ENCODE results near the gene FBXO42.
A peak's percentile ranks its signal among the peaks of the same experiment; 100 is the strongest.

The FBXO42 gene

GRCh38 chr1:16351994-16352841, at the start of gene FBXO42:
Gene FBXO42 (minus strand): TSS chr1:16352480. CDS start chr1:16315418, 37,062 bp downstream.
- peak; percentile 88 for DNase-seq

DNA sequence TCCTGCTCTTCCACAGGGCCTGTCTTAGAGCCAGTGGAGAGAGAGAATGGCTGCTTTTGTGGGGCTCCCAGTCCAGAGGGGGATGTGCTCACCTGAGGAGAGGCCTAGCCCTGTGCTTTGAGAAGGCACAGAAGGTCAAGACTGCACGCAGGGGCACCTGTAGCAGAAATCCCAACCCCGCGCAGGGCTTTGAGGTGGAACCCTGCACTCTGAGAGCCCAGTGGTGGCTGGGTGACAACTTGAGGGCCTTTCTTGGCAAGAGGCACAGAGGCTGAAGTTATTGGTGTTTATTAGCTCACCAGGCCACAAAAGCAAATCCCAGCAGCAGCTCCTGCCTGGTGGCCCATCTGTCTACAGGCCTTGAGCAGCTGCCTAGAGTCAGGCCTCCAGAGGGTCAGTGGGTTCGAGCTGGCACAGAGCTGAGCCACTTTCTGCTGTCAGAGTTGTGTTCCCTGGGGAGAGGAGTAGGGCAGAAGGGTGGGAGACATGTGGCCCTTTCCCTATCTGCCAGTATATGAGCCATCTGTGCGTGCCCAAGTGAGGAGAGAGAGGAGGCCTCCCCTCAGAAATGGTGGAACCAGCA, 46.2 kb upstream of the FBXO42 start:
- no peak for DNase-seq

DNA sequence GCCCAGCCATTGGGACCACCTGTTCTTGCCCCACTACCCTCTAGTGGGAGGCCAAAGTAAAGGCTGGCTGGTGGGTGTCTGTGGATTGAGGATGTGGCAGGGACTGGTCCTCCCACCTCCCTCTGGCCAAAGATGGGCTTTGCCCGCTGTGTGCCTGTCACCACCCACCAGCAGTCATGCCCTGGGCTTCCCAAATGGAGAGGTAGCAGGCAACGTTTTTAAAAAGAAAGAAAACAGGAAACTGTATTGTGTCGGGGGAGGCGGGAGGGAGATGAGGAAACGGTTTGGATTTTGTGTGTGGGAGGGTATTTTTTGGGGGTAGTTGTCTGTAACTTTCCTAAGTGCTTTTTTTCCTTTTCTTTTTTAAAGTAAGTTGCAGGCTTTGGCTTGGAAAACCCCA, 44.8 kb upstream of the FBXO42 start:
- no peak for DNase-seq

- DNase-seq: no peak
Measured at GRCh38 chr1:16396591-16396990, 44.3 kb upstream of the FBXO42 start.

DNA sequence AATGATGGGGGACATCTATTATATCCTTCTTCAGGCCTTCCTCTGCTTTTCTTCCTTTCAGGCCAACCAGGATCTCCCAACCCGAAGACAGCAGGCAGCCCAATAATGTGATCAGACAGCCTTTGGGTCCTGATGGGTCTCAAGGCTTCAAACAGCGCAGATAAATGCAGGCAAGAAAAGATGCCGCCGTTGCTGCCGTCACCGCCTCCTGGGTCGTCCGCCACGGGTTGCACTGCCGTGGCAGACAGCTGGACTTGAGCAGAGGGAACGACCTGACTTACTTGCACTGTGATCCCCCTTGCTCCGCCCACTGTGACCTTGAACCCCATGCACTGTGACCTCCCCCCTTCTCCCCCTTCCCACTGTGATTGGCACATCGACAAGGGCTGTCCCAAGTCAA, 42.7 kb upstream of the FBXO42 start:
- no peak for DNase-seq

GRCh38 chr1:16393570-16394521, 41.6 kb upstream of the FBXO42 start:
- DNase-seq: no peak

- DNase-seq: no peak
Measured at GRCh38 chr1:16392740-16393569, 40.7 kb upstream of the FBXO42 start.

DNA sequence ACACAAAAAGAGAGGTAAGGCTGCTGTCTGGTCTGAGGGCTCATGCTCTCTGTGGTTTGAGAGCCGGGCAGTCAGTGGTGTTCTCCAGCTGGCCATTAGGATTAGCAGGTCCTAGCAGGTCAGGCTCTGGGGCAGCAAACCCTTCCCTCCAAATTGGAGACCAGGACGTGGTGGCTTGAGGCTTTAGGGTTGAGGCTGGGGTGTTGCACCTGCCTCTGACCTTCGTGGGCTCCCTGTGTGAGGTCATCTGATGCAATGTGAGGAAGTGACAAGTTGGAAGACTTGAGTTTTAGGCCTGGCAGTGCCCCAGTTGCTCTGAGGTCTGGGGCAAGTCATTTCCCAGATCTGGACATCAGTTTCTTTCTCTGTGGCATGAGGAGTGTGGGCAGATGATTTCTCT, 39.1 kb upstream of the FBXO42 start:
- no peak for DNase-seq

DNA sequence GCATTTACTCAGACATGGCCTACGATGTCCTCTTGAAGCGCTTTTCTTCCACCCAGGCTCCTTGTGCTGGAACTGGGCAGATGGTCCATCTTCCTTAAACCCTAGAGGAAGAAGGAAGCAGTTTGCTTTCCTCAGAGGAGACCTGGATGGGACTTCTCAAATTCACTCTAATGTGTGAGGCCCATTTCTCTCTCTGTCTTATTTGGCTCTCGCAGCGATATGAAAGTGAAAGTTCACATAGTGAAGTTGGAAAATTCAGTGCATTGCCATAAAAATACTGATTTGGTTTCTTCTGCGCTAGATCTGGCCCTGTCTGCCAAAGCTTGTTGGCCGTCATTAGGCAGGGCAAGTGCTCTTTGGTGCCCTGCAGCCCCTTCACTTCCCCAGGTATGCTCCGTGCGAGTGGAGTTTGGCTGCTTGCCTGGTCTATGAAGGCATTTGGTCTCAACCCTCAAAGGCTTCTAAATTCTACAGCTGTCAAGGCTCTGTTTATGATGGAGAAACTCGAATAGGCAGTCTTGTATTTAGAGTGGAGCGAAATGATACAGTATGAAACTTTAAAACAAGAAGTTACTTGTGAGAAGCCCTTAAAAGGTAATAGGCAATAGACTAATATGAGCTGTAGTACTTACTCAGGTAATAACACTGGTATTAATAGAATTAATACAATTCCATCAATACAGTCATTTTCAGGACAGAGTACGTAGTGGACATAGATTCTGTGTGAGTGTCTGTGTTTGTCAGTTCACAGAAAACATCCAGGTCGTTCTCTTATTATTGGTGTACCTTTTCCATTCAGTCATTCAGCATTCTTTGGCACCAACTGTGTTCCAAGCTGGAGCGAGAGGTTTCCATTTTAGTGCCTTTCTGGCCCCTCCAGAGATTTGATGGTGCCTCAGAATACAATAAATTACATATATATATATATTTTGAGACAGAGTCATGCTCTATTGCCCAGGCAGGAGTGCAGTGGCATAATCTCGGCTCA, 35.2 kb upstream of the FBXO42 start:
- no peak for DNase-seq

DNA sequence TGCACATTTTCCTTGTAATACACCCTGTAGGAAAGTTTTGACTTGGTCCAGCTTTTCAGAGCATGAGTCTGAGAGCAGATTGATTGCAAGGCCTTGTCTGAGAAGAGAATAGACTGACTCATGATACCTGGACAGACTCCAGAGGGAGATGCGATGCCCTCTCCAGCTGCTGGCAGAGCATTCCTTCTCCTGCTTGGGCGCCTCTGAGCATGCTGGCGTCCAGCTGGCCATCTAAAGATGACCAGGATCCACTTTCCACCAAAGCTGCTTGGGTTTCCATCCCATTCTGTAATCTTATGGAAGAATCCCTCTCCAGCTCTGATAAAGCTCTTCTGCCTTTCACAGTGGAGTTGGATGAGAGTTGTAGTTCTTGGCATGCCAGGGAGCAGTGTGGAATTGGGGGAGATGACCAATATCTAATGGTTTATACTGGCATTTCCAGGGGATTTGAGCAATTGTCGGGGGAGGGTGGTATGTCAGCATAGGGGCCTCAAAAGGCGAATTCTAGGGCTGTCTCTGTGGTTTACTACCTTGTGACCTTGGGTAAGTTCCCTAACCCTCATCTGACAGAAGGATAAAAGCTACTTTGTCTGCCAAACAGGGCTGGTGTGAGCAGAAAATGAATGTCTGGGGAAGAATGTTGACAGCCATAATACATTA, 34.3 kb upstream of the FBXO42 start:
- DNase-seq: peak; percentile 86

DNA sequence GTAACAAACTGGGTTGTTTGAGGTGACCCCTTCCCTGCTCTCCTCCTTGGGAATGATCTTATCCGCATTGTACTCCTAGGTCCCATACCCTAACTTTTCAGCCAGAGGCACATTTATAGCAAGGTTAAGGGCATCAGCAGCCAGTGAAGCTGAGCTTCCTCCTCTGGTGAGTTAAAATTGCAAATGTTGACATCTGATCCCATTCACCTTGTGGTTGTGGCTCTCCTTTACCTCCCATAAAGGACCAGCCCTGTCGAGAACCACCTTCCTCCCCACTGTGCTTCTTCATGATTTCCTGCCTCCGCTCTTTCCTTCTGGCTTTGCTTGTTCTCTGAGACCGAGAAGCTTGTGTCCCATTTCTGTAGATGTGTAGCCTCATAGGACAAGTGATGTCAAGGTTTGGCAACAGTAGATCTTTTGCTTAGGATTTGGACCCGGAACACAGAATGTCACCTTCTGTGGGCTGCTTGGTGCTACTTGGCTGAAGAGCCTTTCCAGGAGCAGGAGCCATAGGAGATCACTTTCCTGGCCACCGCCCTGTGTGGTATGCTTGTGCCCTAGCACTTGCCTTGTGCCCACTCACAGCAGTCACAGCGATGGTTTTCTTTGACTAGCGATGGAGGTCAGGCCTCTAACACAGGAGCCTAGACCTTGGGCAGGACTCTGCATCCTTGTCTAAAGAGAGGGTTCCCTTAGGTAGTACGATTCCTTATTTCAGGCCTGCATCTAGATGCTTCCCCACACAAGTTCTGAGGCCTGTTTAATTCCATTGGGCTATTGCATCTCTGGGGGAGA, 33.6 kb upstream of the FBXO42 start:
- DNase-seq: no peak

DNA sequence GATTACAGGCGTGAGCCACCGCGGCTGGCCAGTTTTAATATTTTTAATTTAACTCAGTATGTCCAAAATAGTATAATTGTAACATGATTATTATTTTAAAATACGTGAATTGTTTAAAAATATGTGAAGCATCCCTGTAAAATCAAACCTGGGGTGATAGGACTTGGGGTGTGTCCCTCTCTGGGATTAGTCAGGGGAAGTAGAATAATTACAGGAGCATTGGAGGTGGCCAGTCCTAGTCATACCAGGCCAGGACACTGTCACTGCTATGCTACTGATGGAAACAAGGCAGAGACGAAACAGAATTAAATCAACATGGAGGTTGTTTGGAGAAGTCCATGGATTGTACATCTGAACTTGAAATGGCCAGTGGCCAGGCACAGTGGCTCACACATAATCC, 31.6 kb upstream of the FBXO42 start:
- no peak for DNase-seq

DNA sequence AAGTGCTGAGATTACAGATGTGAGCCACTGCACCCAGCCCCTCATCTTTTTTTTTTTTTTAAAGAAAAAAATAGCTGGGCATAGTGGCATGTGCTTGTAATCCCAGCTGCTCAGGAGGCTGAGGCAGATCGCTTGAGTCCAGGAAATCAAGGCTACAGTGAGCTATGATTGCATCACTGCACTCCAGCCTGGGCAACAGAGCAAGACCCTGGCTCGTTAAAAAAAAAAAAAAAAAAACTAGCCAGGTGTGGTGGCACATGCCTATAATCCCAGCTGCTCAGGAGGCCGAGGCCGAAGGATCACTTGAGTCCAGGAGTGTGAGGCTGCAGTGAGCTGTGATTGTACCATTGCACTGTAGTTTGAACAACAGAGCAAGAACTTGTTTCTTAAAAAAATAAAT, 28.6 kb upstream of the FBXO42 start:
- DNase-seq: no peak

- DNase-seq: no peak
Measured at GRCh38 chr1:16378443-16378842, 26.2 kb upstream of the FBXO42 start.

DNA sequence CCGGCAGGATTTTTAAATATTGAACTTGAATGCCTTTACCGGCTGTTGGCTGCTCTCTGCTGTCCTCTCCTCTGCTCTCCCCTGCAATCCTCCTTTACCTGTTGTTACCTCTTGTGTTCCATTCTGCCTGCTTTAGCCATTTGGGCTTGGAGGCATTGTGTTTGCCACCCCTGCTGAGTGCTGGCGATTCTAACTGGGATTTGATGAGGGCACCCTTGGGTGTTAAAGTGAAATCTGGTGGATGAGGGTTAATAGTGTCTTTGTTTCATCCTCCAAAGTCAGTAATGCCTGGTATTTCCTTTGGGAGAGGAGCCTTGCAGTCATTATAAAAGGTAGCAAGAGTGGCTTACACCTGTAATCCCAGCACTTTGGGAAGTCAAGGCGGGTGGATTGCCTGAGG, 24.7 kb upstream of the FBXO42 start:
- no peak for DNase-seq

GRCh38 chr1:16375521-16376340, 23.5 kb upstream of the FBXO42 start:
- DNase-seq: no peak

DNA sequence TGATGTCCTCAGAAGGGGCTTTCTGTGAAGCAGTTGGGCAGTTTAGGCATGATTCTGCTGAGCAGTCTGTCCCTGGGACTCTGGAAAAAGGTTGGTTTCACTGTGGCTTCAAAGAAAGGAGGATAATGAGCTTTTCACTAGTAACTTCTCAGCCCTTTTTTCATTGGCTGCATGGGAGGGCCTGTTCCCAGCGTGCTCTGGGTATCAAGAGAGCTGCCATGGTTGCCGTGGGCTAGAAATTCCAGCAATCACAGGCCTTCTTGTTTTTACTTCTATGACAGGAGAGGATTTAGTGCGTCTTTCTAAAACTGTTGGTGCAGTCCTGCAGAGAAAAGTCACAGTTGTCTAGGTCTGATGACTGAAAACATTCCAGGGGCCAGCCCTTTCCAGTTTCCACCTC, 22.0 kb upstream of the FBXO42 start:
- no peak for DNase-seq

DNA sequence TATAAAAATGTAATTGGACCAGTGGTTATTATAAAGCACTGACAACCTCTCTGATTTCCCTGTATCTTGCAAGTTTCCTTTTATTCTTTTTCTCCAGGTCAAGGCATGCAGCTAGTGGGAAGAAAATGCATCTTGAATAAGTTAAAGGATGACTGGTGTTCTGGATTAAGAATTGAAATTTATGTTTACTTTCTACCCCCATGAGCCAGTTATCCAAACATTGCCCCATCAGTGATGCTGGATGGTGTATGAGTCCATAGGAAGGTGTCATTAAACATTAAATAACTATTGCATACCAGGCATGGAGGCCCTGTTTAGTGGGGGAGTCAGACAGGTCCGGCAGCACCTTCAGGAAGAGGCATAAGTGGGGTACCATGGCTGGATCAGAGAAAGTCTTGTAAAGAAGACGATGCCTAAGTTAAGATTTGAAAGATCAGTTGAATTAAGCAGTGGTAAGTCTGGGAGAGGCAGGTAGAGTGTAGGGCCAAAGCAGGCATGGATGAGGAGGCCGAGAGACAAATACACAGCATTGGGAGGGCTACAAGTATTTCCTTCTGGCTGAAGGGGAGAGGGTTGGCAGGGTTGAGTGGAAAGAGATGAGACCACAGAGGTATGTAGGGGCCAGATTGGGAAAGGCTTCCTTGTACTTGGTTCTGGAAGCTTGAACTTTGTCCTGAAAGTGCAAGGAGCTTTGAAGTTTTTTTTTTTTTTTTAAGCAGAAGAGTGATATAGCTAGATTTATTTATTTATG, 20.4 kb upstream of the FBXO42 start:
- DNase-seq: peak; percentile 42
